Measurements from ENCODE around the gene FAXDC2.

The FAXDC2 gene

GRCh38 chr5:154820383-154820782 is 30.0 kb downstream of the FAXDC2 start:
- no peak for DNase-seq (ENCODE audit: low read depth)
- no peak overlapping the region for H3K4me3 ChIP-seq (ENCODE audit: control insufficient read depth, low read depth, low read length)
- no peak for TF ChIP-seq CTCF (IDR thresholded peaks at IDR 0.05; ENCODE audit: control insufficient read depth, insufficient read depth, low read depth, low read length, missing control alignments)

DNA sequence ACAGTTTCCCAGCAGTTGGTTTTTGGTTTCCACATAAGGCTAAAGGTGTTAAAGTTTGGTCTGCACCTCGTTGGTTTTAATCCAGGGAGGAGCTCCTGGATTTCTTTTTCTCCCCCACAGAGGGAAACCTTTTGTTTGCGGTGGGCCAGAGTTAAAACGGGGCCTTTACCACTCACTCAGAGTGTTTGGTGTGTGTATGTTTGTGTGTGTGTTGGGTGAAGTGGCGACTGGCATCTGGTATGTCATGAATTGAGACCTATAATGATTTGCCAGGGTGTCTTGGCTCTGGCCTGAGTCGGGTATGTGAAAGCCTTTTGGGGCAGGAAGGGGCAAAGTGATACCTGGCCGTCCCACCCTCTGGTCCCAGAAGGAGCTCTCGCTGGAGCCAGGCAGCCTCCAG is 30.9 kb downstream of the FAXDC2 start:
- no peak for DNase-seq (ENCODE audit: low read depth)

GRCh38 chr5:154818471-154819116 is 31.8 kb downstream of the FAXDC2 start:
- no peak for TF ChIP-seq CTCF (IDR thresholded peaks at IDR 0.05; ENCODE audit: control insufficient read depth, insufficient read depth, low read depth, low read length, missing control alignments)

More for the DNA sequence above, 30.9 kb downstream of the FAXDC2 start:
- TF ChIP-seq CTCF (IDR thresholded peaks at IDR 0.05; ENCODE audit: control insufficient read depth, insufficient read depth, low read depth, low read length, missing control alignments) = no peak
- H3K4me3 ChIP-seq (ENCODE audit: control insufficient read depth, low read depth, low read length) = no peak overlapping the region

GRCh38 chr5:154817815-154818214 is 32.6 kb downstream of the FAXDC2 start:
- DNase-seq (ENCODE audit: low read depth) = no peak
- TF ChIP-seq CTCF (IDR thresholded peaks at IDR 0.05; ENCODE audit: control insufficient read depth, insufficient read depth, low read depth, low read length, missing control alignments) = no peak
- H3K4me3 ChIP-seq (ENCODE audit: control insufficient read depth, low read depth, low read length) = no peak overlapping the region

More at GRCh38 chr5:154818471-154819116, 31.8 kb downstream of the FAXDC2 start:
- DNase-seq (ENCODE audit: low read depth) = no peak
- H3K4me3 ChIP-seq (ENCODE audit: control insufficient read depth, low read depth, low read length) = no peak overlapping the region

DNA sequence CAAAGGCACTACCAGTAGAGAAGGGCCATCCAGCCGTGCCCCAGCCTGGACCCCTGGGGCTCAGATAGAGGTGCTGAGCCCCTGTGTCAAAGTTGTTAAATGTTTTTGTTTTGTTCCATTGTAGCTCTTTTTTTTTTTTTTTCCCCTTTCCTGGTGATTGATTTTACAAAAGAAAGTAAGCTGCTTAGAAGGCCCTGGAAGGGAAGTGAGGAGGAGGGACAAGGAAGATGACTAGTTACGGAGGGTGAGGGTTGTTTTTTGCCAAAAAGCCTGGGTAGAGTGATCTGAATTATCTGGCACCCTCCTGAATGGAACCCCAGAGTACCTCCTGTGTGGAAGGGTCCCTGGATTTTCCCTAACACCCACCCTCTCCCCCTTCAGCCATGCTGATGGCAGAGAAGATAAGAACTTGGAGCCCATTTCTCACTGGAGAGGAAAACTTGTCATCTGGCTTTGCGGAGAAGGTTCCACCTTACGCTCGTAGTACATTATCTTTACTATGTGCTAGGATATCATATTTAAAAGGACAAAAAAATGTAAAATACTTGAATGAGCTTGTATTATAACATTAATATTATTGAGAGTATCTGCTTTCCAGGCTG is 33.4 kb downstream of the FAXDC2 start:
- H3K4me3 ChIP-seq (ENCODE audit: control insufficient read depth, low read depth, low read length) = no peak overlapping the region
- no peak for DNase-seq (ENCODE audit: low read depth)
- no peak for TF ChIP-seq CTCF (IDR thresholded peaks at IDR 0.05; ENCODE audit: control insufficient read depth, insufficient read depth, low read depth, low read length, missing control alignments)

DNA sequence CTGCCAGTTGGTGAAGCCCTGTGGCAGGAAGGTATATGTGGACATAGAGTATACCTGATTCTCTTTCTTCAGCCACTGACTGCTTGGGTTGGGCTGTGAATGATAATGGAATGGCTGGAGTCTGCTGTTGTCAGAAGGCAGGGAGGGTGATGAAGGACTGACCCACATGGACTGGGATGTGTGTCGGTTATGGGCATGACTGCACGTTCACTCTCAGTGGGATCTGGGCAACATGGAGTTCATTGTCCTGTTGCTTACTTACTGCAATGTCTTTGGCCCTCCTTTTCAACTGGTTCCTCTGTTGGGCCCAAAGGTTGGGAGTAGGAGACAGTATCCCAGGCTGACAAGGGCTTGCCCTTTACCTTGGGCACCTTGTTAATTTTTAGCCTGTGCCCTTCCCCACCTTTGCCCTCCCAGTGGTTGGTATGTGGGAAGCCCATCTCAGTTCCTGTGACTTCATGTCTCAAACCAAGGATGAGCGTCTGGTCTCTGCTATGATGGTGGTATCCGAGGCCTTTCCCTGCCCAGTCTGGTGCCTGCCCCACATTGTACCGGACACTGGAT is 34.6 kb downstream of the FAXDC2 start:
- TF ChIP-seq CTCF (IDR thresholded peaks at IDR 0.05; ENCODE audit: control insufficient read depth, insufficient read depth, low read depth, low read length, missing control alignments) = no peak
- DNase-seq (ENCODE audit: low read depth) = no peak
- no peak overlapping the region for H3K4me3 ChIP-seq (ENCODE audit: control insufficient read depth, low read depth, low read length)

Data from AG09309 (cell line).